ENCODE data around the gene BCL3.

The BCL3 gene

GRCh38 chr19:44759083-44759804, 10.7 kb downstream of the BCL3 start:
- no peaks in the 10 kb centered on the region for H3K9me3 ChIP-seq (ENCODE audit: severe bottlenecking)
- no peak for TF ChIP-seq CTCF (IDR thresholded peaks at IDR 0.05; ENCODE audit: low read depth, low read length)
- no peak for DNase-seq
- H3K4me3 ChIP-seq (ENCODE audit: low read depth, low read length) = no peak overlapping the region
- H3K27ac ChIP-seq = no peak overlapping the region
- H3K36me3 ChIP-seq = no peaks in the 10 kb centered on the region; the same call in 1 of the 2 replicates
- no peaks in the 10 kb centered on the region for H3K27me3 ChIP-seq (ENCODE audit: insufficient read depth, low read depth, severe bottlenecking)

- no peak for TF ChIP-seq CTCF (IDR thresholded peaks at IDR 0.05; ENCODE audit: low read depth, low read length)
- H3K36me3 ChIP-seq = no peaks in the 10 kb centered on the region; the same call in 1 of the 2 replicates
- no peak for DNase-seq
- H3K9me3 ChIP-seq (ENCODE audit: severe bottlenecking) = no peaks in the 10 kb centered on the region
- H3K27ac ChIP-seq = no peak overlapping the region
- no peak overlapping the region for H3K4me3 ChIP-seq (ENCODE audit: low read depth, low read length)
- no peaks in the 10 kb centered on the region for H3K27me3 ChIP-seq (ENCODE audit: insufficient read depth, low read depth, severe bottlenecking)
Observed at GRCh38 chr19:44762038-44762437, 13.5 kb downstream of the BCL3 start.

- DNase-seq = no peak
Observed at GRCh38 chr19:44765033-44765948, 16.8 kb downstream of the BCL3 start.

GRCh38 chr19:44765949-44766335, 17.4 kb downstream of the BCL3 start:
- no peak overlapping the region for H3K4me3 ChIP-seq (ENCODE audit: low read depth, low read length)
- DNase-seq = no peak
- H3K36me3 ChIP-seq = no peaks in the 10 kb centered on the region
- H3K27me3 ChIP-seq (ENCODE audit: insufficient read depth, low read depth, severe bottlenecking) = no peaks in the 10 kb centered on the region
- H3K9me3 ChIP-seq (ENCODE audit: severe bottlenecking) = no peaks in the 10 kb centered on the region
- TF ChIP-seq CTCF (IDR thresholded peaks at IDR 0.05; ENCODE audit: low read depth, low read length) = no peak
- H3K27ac ChIP-seq = no peak overlapping the region

More at GRCh38 chr19:44765033-44765948, 16.8 kb downstream of the BCL3 start:
- H3K9me3 ChIP-seq (ENCODE audit: severe bottlenecking) = no peaks in the 10 kb centered on the region
- no peak overlapping the region for H3K4me3 ChIP-seq (ENCODE audit: low read depth, low read length)
- H3K27me3 ChIP-seq (ENCODE audit: insufficient read depth, low read depth, severe bottlenecking) = no peaks in the 10 kb centered on the region
- H3K36me3 ChIP-seq = no peaks in the 10 kb centered on the region
- TF ChIP-seq CTCF (IDR thresholded peaks at IDR 0.05; ENCODE audit: low read depth, low read length) = no peak
- no peak overlapping the region for H3K27ac ChIP-seq

GRCh38 chr19:44767295-44768180, 19.0 kb downstream of the BCL3 start:
- H3K27ac ChIP-seq = no peak overlapping the region
- TF ChIP-seq CTCF (IDR thresholded peaks at IDR 0.05; ENCODE audit: low read depth, low read length) = no peak
- H3K27me3 ChIP-seq (ENCODE audit: insufficient read depth, low read depth, severe bottlenecking) = no peaks in the 10 kb centered on the region
- no peaks in the 10 kb centered on the region for H3K36me3 ChIP-seq
- no peaks in the 10 kb centered on the region for H3K9me3 ChIP-seq (ENCODE audit: severe bottlenecking)
- DNase-seq = no peak
- H3K4me3 ChIP-seq (ENCODE audit: low read depth, low read length) = no peak overlapping the region
